ENCODE data around the gene CHST11.

DNA sequence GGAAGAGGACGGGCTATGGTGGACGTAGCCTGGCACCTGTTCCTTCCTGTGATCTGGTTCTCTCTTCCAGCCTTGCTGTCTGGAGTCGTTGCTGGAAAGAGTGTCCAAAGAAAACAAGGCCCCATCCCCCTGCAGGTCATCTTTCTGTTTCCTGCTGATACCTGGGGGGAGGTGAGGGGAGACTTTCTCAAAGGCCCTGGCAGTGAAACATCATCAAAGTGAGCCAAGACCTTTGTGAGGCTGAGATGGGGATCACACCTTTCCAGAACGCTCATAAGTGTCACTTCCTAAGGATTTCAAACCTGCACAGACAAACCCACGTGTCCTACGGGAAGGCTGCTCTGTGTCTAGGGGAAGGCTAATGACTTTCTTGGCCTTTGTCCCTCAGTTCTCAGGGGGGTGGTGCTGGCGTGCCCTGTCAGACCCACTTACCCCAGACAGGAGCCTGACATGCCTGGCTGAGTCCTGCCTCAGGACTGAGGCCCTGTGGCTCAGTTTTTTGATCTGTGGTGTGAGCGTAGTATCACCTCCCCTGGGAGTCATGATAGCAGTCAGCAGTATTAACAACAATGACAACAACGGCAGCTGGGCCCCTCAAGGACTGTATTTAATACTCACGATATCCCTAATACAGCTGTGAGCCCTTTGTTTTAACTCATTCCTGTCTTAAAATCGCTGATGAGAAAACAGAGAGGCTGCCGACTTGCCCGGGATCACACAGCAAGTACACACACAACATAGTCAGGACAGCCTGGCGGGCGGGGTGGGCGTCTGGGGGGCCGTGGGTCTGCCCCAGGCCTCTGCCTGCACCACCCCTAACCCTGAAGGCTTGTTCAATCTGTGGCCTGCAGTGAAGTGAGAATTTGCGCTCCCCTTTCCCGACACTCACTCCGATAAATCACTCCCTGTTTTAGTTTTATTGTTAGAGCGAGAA is 266.1 kb downstream of the CHST11 start:
- TF ChIP-seq POU2F2 (IDR thresholded peaks at IDR 0.05; ENCODE audit: low read depth, low read length) (no peak), POLR2A (IDR thresholded peaks at IDR 0.05; ENCODE audit: low read depth, low read length) (no peak), POLR2AphosphoS5 (IDR thresholded peaks at IDR 0.05; ENCODE audit: low read depth, low read length) (no peak)
